Upper lobe of left lung (tissue), 6 donors: ENCODE measurements around the gene KLF6. TPM values are rescaled to one million over a fixed set of nuclear protein-coding genes. Genes with fewer than 3 reads are reported as not detected.
A peak's percentile ranks its signal among the peaks of the same experiment; 100 is the strongest.

Experiments
- ATAC-seq, 2 donors: fragments of 200-7000 bp; cut with Tn5 transposase; one replicate each; pipeline ENCODE4 v1.9.1; 2022; ENCODE audit warnings: mild to moderate bottlenecking in 2 of 2, moderate library complexity in 2 of 2; ENCODE audit not compliant: low FRiP score in 2 of 2
- DNase-seq, 2 donors: peaks; one replicate each; pipeline ENCODE4 v3.0.0-alpha.2; 2019 to 2020
- H3K27ac ChIP-seq, 4 donors: fragments of 200-600 bp; sonication (generic); one replicate each; pipeline ENCODE4 v1.5.1; 2016 to 2019
- H3K27me3 ChIP-seq, 4 donors: fragments of 200-600 bp; sonication (generic); one replicate each; pipeline ENCODE4 v1.5.1; 2017 to 2019
- H3K36me3 ChIP-seq, 4 donors: fragments of 200-600 bp; sonication (generic); one replicate each; pipeline ENCODE4 v1.5.1; 2016 to 2019
- H3K4me1 ChIP-seq, 4 donors: fragments of 200-600 bp; sonication (generic); one replicate each; pipeline ENCODE4 v1.5.1; 2018 to 2019
- H3K4me3 ChIP-seq, 4 donors: fragments of 200-600 bp; sonication (generic); one replicate each; pipeline ENCODE4 v1.5.1; 2017 to 2019; ENCODE audit warnings: mild to moderate bottlenecking in 2 of 4, moderate library complexity in 1 of 4
- H3K9me3 ChIP-seq, 4 donors: fragments of 200-600 bp; sonication (generic); one replicate each; pipeline ENCODE4 v1.5.1; 2018 to 2019
- CTCF ChIP-seq, 6 experiments: fragments of 450-650 bp in 4 of 6; fragments of 200-600 bp in 2 of 6; sonication (generic) in 2 of 6; IDR thresholded peaks; one replicate each; pipeline ENCODE4 v1.5.1; 2016 to 2019; ENCODE audit warnings: antibody characterized with exemption in 6 of 6
- EP300 ChIP-seq, 4 donors: sonication (generic); formaldehyde crosslinking; IDR thresholded peaks; one replicate each; pipeline ENCODE4 v1.5.1; 2017; ENCODE audit warnings: antibody characterized with exemption in 4 of 4, control low read depth in 2 of 4
- POLR2A ChIP-seq, 4 donors: fragments of 450-650 bp; IDR thresholded peaks; one replicate each; pipeline ENCODE4 v1.5.1; 2016 to 2017; ENCODE audit warnings: antibody characterized with exemption in 4 of 4, mild to moderate bottlenecking in 2 of 4
- POLR2AphosphoS5 ChIP-seq, 2 donors: sonication (generic); formaldehyde crosslinking; IDR thresholded peaks; one replicate each; pipeline ENCODE4 v1.5.1; 2017; ENCODE audit warnings: antibody characterized with exemption in 2 of 2
- WGBS, 2 donors: methylation state at CpG; one replicate each; pipeline ENCODE4 v1.1.5; 2017 to 2018; 5-methylcytosine and 5-hydroxymethylcytosine counted together
- total RNA-seq, 6 donors: library from RNA; depleted of rRNA in 4 of 6; stranded (reverse); fragments of >200 nt in 4 of 6; gene quantifications; one replicate each; pipeline versions ENCODE4 v1.1.0 to v1.2.1, GENCODE V29; 2016 to 2021
- donor health status: DM: no; HTN: no; CAD: no; lungs with moderate emphysema.
- donor health status: DM: no; HTN: yes; CAD: no; lungs with severe emphysema.

The KLF6 gene
- total RNA-seq, 6 donors from 2014 or later: 164 to 439 (median 249) TPM

GRCh38 chr10:3803927-3804741 lies 19.1 kb upstream of the KLF6 start:
- H3K4me3 ChIP-seq: no peak overlapping the region
- no peaks in the 10 kb centered on the region for H3K9me3 ChIP-seq
- peaks cover 44 to 57% (median 53%) of the 10 kb centered on the region in 4 donors for H3K4me1 ChIP-seq
- DNase-seq (no peak), ATAC-seq (peak in 1 of 2 donors; percentile 16)
- no peaks in the 10 kb centered on the region for H3K27me3 ChIP-seq
- WGBS, 2 donors: 53 to 54% methylated on average over 13 of the region's 13 CpGs
- peak overlapping the region; percentile 85 to 90 (median 88) for H3K27ac ChIP-seq
- TF ChIP-seq CTCF (IDR thresholded peaks at IDR 0.05): no peak
- TF ChIP-seq POLR2AphosphoS5 (IDR thresholded peaks at IDR 0.05): peak in 1 of 2 donors; percentile 10
- no peak for TF ChIP-seq EP300 (IDR thresholded peaks at IDR 0.05)
- peak in 1 of 4 donors; percentile 57 for TF ChIP-seq POLR2A (IDR thresholded peaks at IDR 0.05)
- H3K36me3 ChIP-seq: no peaks in the 10 kb centered on the region

GRCh38 chr10:3803295-3803926 lies 18.4 kb upstream of the KLF6 start:
- ATAC-seq: no peak
- H3K27ac ChIP-seq: peak overlapping the region; percentile 85 to 90 (median 88)

GRCh38 chr10:3802526-3803265 lies 17.7 kb upstream of the KLF6 start:
- 82 to 95% methylated on average over 8 of the region's 8 CpGs for WGBS, 2 donors
- no peak for DNase-seq

More at GRCh38 chr10:3803295-3803926, 18.4 kb upstream of the KLF6 start:
- Histone ChIP-seq H3K36me3 (no peaks in the 10 kb centered on the region), H3K27me3 (no peaks in the 10 kb centered on the region), H3K4me1 (peaks cover 41 to 49% (median 46%) of the 10 kb centered on the region in 4 donors), H3K9me3 (no peaks in the 10 kb centered on the region), H3K4me3 (no peak overlapping the region)
- DNase-seq: peak in 1 of 2 donors; percentile 55
- WGBS, 2 donors: 56% methylated on average over 11 of the region's 11 CpGs
- TF ChIP-seq POLR2A (IDR thresholded peaks at IDR 0.05) (peak in 1 of 4 donors; percentile 15), POLR2AphosphoS5 (IDR thresholded peaks at IDR 0.05) (no peak)

GRCh38 chr10:3801558-3802192 lies 16.7 kb upstream of the KLF6 start:
- Histone ChIP-seq H3K36me3 (no peaks in the 10 kb centered on the region), H3K27ac (no peak overlapping the region), H3K4me3 (no peak overlapping the region), H3K9me3 (no peaks in the 10 kb centered on the region), H3K27me3 (no peaks in the 10 kb centered on the region), H3K4me1 (peaks cover 25 to 32% (median 30%) of the 10 kb centered on the region in 4 donors)
- 96% methylated on average over 10 to 11 of the region's 11 CpGs for WGBS, 2 donors
- DNase-seq: no peak
- ATAC-seq: no peak
- TF ChIP-seq CTCF (IDR thresholded peaks at IDR 0.05) (no peak), POLR2A (IDR thresholded peaks at IDR 0.05) (no peak), POLR2AphosphoS5 (IDR thresholded peaks at IDR 0.05) (no peak), EP300 (IDR thresholded peaks at IDR 0.05) (no peak)

More at GRCh38 chr10:3802526-3803265, 17.7 kb upstream of the KLF6 start:
- Histone ChIP-seq H3K36me3 (no peaks in the 10 kb centered on the region), H3K27ac (peak overlapping the region in 2 of 4 donors; percentile 89 to 90), H3K27me3 (no peaks in the 10 kb centered on the region), H3K4me1 (peaks cover 36 to 42% (median 41%) of the 10 kb centered on the region in 4 donors), H3K9me3 (no peaks in the 10 kb centered on the region), H3K4me3 (no peak overlapping the region)
- TF ChIP-seq POLR2AphosphoS5 (IDR thresholded peaks at IDR 0.05) (no peak), CTCF (IDR thresholded peaks at IDR 0.05) (no peak)
- ATAC-seq: no peak
